ENCODE results near the gene GPR39.

GPR39 gene

DNA sequence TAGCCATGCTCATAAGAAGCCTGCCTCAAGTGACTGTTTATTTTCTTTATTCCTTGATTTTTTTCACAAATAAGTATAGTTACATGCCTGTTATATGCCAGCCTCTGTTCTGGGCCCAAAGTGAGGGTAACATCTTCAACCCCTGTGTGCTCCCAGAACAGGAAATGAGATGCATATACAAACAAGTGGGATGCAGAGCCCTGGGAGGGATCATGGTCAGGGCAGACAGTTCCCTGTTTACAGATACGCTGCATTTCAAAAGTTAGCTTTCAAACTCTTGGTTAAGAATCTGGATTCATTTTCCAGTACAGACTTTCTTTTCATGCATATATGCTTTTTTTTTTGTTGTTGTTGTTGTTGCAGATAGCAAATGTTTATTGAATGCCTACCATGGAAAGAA lies 24.4 kb downstream of the GPR39 start:
- H3K27me3 ChIP-seq (ENCODE audit: control insufficient read depth, low read length): no peaks in the 10 kb centered on the region
- TF ChIP-seq, protein P1, sequence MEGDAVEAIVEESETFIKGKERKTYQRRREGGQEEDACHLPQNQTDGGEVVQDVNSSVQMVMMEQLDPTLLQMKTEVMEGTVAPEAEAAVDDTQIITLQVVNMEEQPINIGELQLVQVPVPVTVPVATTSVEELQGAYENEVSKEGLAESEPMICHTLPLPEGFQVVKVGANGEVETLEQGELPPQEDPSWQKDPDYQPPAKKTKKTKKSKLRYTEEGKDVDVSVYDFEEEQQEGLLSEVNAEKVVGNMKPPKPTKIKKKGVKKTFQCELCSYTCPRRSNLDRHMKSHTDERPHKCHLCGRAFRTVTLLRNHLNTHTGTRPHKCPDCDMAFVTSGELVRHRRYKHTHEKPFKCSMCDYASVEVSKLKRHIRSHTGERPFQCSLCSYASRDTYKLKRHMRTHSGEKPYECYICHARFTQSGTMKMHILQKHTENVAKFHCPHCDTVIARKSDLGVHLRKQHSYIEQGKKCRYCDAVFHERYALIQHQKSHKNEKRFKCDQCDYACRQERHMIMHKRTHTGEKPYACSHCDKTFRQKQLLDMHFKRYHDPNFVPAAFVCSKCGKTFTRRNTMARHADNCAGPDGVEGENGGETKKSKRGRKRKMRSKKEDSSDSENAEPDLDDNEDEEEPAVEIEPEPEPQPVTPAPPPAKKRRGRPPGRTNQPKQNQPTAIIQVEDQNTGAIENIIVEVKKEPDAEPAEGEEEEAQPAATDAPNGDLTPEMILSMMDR (IDR thresholded peaks at IDR 0.05; ENCODE audit: low read depth, low read length, poor library complexity, severe bottlenecking): no peak
- TF ChIP-seq EZH2phosphoT487 (IDR thresholded peaks at IDR 0.05; ENCODE audit: borderline replicate concordance, low read length): no peak
- H4K20me1 ChIP-seq (ENCODE audit: control insufficient read depth, insufficient read depth, low read depth, low read length): no peaks in the 10 kb centered on the region
- no peaks in the 10 kb centered on the region for H3K79me2 ChIP-seq (ENCODE audit: control insufficient read depth, low read length)
- no peaks in the 10 kb centered on the region for H3K36me3 ChIP-seq (ENCODE audit: control insufficient read depth, low read length)
- no peaks in the 10 kb centered on the region for H3K9me2 ChIP-seq (replicated peaks; ENCODE audit: control insufficient read depth, low read length)
- H3K4me3 ChIP-seq (ENCODE audit: low read length): no peak overlapping the region
- H3K4me2 ChIP-seq (ENCODE audit: low read length): no peak overlapping the region
- no peak overlapping the region for H3K27ac ChIP-seq (ENCODE audit: low read depth, low read length)
- no peaks in the 10 kb centered on the region for H3K9me3 ChIP-seq (ENCODE audit: control insufficient read depth, insufficient read depth, low read length)
- no peaks in the 10 kb centered on the region for H3F3A ChIP-seq (ENCODE audit: control insufficient read depth, insufficient read depth)
- H3K4me1 ChIP-seq (ENCODE audit: control insufficient read depth, low read length): no peaks in the 10 kb centered on the region

DNA sequence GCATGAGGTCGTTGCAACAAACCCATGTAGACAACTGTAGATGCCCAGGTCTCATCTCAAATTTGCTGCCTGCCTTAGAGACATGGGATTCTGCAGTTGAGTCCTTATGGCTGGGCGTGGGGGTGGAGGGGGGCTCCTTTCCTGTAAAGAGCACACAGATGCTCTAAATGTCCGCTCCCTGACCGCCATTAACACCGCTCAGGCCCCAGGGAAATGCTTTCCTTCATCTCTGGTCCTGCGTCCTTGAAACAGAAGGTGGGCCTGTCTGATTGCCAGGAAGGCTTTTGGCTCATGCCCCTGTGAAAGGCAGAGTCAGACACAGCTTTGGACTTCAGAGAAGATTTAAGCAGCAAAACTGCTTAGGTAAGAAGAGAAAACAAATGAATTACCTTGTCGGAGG lies 25.7 kb downstream of the GPR39 start:
- no peaks in the 10 kb centered on the region for H3K4me1 ChIP-seq (ENCODE audit: control insufficient read depth, low read length)
- no peak overlapping the region for H3K27ac ChIP-seq (ENCODE audit: low read depth, low read length)
- H4K20me1 ChIP-seq (ENCODE audit: control insufficient read depth, insufficient read depth, low read depth, low read length): no peaks in the 10 kb centered on the region
- H3K9me2 ChIP-seq (replicated peaks; ENCODE audit: control insufficient read depth, low read length): no peaks in the 10 kb centered on the region
- H3K4me2 ChIP-seq (ENCODE audit: low read length): no peak overlapping the region
- no peak for TF ChIP-seq EZH2phosphoT487 (IDR thresholded peaks at IDR 0.05; ENCODE audit: borderline replicate concordance, low read length)
- TF ChIP-seq, protein P1 (IDR thresholded peaks at IDR 0.05; ENCODE audit: low read depth, low read length, poor library complexity, severe bottlenecking): no peak
- H3K79me2 ChIP-seq (ENCODE audit: control insufficient read depth, low read length): no peaks in the 10 kb centered on the region
- H3K9me3 ChIP-seq (ENCODE audit: control insufficient read depth, insufficient read depth, low read length): no peaks in the 10 kb centered on the region
- no peak overlapping the region for H3K4me3 ChIP-seq (ENCODE audit: low read length)
- no peaks in the 10 kb centered on the region for H3K36me3 ChIP-seq (ENCODE audit: control insufficient read depth, low read length)
- H3F3A ChIP-seq (ENCODE audit: control insufficient read depth, insufficient read depth): no peaks in the 10 kb centered on the region
- H3K27me3 ChIP-seq (ENCODE audit: control insufficient read depth, low read length): no peaks in the 10 kb centered on the region

DNA sequence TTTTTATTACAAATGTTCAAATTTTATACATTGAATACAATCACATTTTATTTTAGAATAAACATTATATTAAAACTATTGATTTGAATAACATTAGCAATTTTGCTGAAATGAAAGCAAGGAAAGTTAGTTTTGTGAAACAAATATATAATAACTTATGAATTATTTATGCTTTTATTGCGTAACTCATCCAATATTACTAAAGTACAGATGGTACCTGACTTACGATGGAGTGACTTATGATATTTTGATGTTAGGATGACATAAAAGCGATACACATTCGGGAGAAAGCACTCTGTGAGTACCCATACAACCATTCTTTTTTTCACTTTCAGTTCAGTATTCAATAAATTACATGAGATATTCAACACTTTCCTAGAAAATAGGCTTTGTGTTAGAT lies 26.5 kb downstream of the GPR39 start:
- Histone ChIP-seq H3K4me1 (ENCODE audit: control insufficient read depth, low read length) (no peaks in the 10 kb centered on the region), H3F3A (ENCODE audit: control insufficient read depth, insufficient read depth) (no peaks in the 10 kb centered on the region), H3K9me2 (replicated peaks; ENCODE audit: control insufficient read depth, low read length) (no peaks in the 10 kb centered on the region), H3K27me3 (ENCODE audit: control insufficient read depth, low read length) (no peaks in the 10 kb centered on the region), H3K79me2 (ENCODE audit: control insufficient read depth, low read length) (no peaks in the 10 kb centered on the region), H3K27ac (ENCODE audit: low read depth, low read length) (no peak overlapping the region), H4K20me1 (ENCODE audit: control insufficient read depth, insufficient read depth, low read depth, low read length) (no peaks in the 10 kb centered on the region), H3K4me3 (ENCODE audit: low read length) (no peak overlapping the region), H3K36me3 (ENCODE audit: control insufficient read depth, low read length) (no peaks in the 10 kb centered on the region), H3K9me3 (ENCODE audit: control insufficient read depth, insufficient read depth, low read length) (no peaks in the 10 kb centered on the region), H3K4me2 (ENCODE audit: low read length) (no peak overlapping the region)
- TF ChIP-seq EZH2phosphoT487 (IDR thresholded peaks at IDR 0.05; ENCODE audit: borderline replicate concordance, low read length): no peak
- TF ChIP-seq, protein P1 (IDR thresholded peaks at IDR 0.05; ENCODE audit: low read depth, low read length, poor library complexity, severe bottlenecking): no peak

DNA sequence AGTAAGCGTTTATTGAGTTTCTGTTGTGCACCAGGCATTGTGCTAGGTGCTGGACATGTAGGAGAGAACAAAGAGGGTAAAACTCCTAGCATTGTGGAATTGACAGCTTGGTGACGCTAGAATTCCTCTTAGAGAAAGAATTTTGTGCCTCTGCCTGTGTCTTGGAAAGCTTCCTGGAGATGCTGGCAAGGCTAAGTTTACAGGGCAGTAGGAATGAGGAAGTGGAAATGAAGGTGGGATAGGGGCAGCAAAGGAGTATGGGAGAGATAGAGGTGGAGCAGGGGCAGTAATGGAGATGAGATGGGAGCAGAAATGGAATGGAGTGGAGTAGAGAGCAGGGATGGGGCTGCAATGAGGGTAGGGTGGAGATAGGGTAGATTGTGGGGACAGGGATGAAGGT lies 29.8 kb downstream of the GPR39 start:
- Histone ChIP-seq H3F3A (ENCODE audit: control insufficient read depth, insufficient read depth) (no peaks in the 10 kb centered on the region), H3K4me2 (ENCODE audit: low read length) (no peak overlapping the region), H4K20me1 (ENCODE audit: control insufficient read depth, insufficient read depth, low read depth, low read length) (no peaks in the 10 kb centered on the region), H3K27me3 (ENCODE audit: control insufficient read depth, low read length) (no peaks in the 10 kb centered on the region), H3K4me3 (ENCODE audit: low read length) (no peak overlapping the region), H3K9me3 (ENCODE audit: control insufficient read depth, insufficient read depth, low read length) (no peaks in the 10 kb centered on the region), H3K4me1 (ENCODE audit: control insufficient read depth, low read length) (no peaks in the 10 kb centered on the region), H3K9me2 (replicated peaks; ENCODE audit: control insufficient read depth, low read length) (no peaks in the 10 kb centered on the region), H3K36me3 (ENCODE audit: control insufficient read depth, low read length) (no peaks in the 10 kb centered on the region), H3K27ac (ENCODE audit: low read depth, low read length) (no peak overlapping the region), H3K79me2 (ENCODE audit: control insufficient read depth, low read length) (no peaks in the 10 kb centered on the region)
- TF ChIP-seq, protein P1 (IDR thresholded peaks at IDR 0.05; ENCODE audit: low read depth, low read length, poor library complexity, severe bottlenecking): no peak
- TF ChIP-seq EZH2phosphoT487 (IDR thresholded peaks at IDR 0.05; ENCODE audit: borderline replicate concordance, low read length): no peak
